Measurements from ENCODE around the gene SUV39H1.

GRCh38 chrX:48664156-48664555 lies 32.4 kb upstream of the SUV39H1 start:
- TF ChIP-seq POLR2A (IDR thresholded peaks at IDR 0.05; ENCODE audit: low read length) (no peak), GATA1 (IDR thresholded peaks at IDR 0.05; ENCODE audit: low read depth, low read length) (no peak)
